T-helper 17 cell (primary cell): Measurements from ENCODE around the gene PGP. TPM values are rescaled to one million over a fixed set of nuclear protein-coding genes. Genes with fewer than 3 reads are reported as not detected.

Source experiments
- ATAC-seq: fragments of 150-1000 bp; cut with Tn5 transposase; 2 replicates; pipeline ENCODE4 v1.10.0; 2021; ENCODE audit warnings: mild to moderate bottlenecking, moderate library complexity
- DNase-seq, 3 donors: peaks; one replicate each; pipeline versions ENCODE4 v3.0.0 to v3.0.0-alpha.2; 2020 to 2021
- H3K9me3 ChIP-seq: one replicate; pipeline ENCODE4 v1.7.0; 2013; ENCODE audit warnings: low read length, mild to moderate bottlenecking; ENCODE audit not compliant: control insufficient read depth, poor library complexity, severe bottlenecking
- H3K27ac Mint-ChIP-seq: one replicate; pipeline ENCODE4 v1.8.0; 2022; ENCODE audit warnings: mild to moderate bottlenecking, moderate library complexity, mixed read lengths
- H3K27me3 Mint-ChIP-seq: one replicate; pipeline ENCODE4 v1.8.0; 2022; ENCODE audit warnings: mixed read lengths
- H3K36me3 Mint-ChIP-seq: one replicate; pipeline ENCODE4 v1.8.0; 2022; ENCODE audit warnings: low read depth, mixed read lengths
- H3K4me1 Mint-ChIP-seq: one replicate; pipeline ENCODE4 v1.8.0; 2022; ENCODE audit warnings: mild to moderate bottlenecking, mixed read lengths
- H3K4me3 Mint-ChIP-seq: one replicate; pipeline ENCODE4 v1.8.0; 2022; ENCODE audit warnings: mild to moderate bottlenecking, moderate library complexity, mixed read lengths
- total RNA-seq, 4 donors: library from RNA in 2 of 4; stranded (reverse) in 2 of 4; gene quantifications; one replicate each; pipeline ENCODE4 v1.2.3 and lab custom pipeline; 2022 to 2026

Gene PGP
- total RNA-seq, 2 donors from 2014 or later: 7.8 to 9.2 TPM

GRCh38 chr16:2184962-2185361 lies 29.7 kb downstream of the PGP start:
- no peak overlapping the region for H3K4me3 Mint-ChIP-seq
- H3K36me3 Mint-ChIP-seq: no peaks in the 10 kb centered on the region
- peaks cover 5% of the 10 kb centered on the region for H3K4me1 Mint-ChIP-seq
- no peaks in the 10 kb centered on the region for H3K9me3 ChIP-seq
- no peaks in the 10 kb centered on the region for H3K27me3 Mint-ChIP-seq
- H3K27ac Mint-ChIP-seq: no peak overlapping the region
- DNase-seq (no peak), ATAC-seq (no peak)

DNA sequence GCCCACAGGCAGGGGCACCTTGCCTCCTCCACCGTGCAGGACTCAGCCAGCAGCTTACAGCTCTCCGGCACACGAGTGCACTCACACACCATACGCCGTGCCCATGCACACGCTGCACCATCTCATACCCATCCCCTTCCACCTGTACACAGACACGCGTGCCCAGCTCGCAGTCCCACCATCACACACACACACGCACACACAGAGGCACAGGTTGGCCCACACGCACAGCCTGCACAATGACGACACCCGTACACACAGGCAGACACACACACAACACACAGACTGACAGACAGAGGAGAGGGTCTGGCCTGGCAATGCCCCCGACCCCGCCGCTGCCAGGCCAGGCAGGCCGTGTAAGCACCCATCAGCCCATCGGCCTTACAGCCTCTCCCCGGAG lies 30.3 kb downstream of the PGP start:
- H3K9me3 ChIP-seq: no peaks in the 10 kb centered on the region
- H3K27me3 Mint-ChIP-seq: no peaks in the 10 kb centered on the region
- no peak overlapping the region for H3K27ac Mint-ChIP-seq
- no peak overlapping the region for H3K4me3 Mint-ChIP-seq
- DNase-seq (no peak), ATAC-seq (no peak)
- H3K36me3 Mint-ChIP-seq: no peaks in the 10 kb centered on the region
- peaks cover 5% of the 10 kb centered on the region for H3K4me1 Mint-ChIP-seq

- Mint-ChIP-seq H3K36me3 (no peaks in the 10 kb centered on the region), H3K4me1 (peaks cover 5% of the 10 kb centered on the region), H3K27ac (no peak overlapping the region), H3K4me3 (no peak overlapping the region), H3K27me3 (no peaks in the 10 kb centered on the region)
- ATAC-seq (no peak), DNase-seq (no peak)
- no peaks in the 10 kb centered on the region for H3K9me3 ChIP-seq
Observed at GRCh38 chr16:2183671-2184070, 31.0 kb downstream of the PGP start.

DNA sequence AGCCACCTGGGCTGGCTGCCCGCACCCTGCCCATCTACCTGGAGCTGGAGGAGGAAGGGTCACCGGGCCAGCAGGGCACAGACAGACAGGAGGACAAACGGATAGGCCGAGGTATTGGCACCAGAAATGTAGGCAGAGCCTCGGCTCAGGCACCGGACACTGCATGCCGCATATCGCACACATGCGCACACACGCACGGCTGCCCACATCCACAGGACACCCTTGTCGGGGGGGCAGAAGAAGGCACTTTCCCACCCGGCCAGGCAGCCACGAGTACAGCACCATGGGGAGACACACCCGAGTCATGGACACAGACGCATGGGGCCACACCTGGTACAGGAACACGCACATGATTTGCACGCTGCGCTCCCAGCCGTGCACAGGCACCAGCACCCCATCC lies 32.7 kb downstream of the PGP start:
- ATAC-seq: no peak
- no peak overlapping the region for H3K4me3 Mint-ChIP-seq
- peaks cover 5% of the 10 kb centered on the region for H3K4me1 Mint-ChIP-seq

DNA sequence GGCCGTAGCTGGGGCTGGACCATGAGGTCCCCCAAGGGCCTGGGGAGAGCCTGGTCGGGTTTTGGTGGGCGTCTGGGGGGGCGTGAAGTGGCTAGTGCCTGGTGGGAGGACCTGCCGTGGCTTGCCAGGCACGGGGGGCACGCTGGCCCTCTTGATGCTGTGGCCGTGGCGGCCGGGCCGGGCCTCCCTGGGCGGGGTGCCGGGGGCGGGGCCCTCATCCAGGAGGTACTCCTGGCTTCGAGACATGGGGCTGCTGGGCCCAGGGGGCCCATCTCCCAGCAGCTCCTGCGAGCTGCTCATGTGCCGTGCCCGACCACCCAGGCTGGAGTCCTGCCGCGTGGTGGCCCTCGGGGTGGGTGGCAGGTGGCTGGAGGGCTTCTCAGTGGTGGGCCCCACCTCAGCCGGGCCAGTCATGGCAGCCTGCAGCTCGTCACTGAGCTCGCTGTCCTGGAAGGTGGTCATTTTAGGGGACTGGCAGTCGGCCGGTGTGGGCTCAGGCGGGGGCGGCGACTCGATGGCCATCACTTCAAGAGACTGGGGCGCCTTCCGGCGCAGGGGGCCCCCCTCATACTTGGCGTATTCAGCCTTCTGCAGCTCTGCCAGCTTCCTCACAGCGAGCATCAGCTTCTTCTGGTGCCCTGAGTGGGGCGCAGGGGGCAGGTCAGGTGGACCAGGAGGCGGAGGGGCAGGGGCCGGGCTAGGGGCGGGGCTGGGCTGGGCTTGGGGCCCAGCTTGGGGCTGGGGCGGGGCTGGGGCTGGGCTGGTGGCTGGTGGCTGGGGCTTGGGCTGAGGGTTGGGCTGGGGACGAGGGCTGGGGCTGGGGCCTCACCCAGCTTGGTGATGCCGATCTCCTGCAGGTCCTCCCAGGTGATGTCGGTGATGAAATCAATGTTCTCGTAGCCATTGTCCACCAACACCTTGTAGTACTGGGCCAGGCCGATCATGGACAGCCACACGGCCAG lies 33.4 kb downstream of the PGP start:
- Mint-ChIP-seq H3K4me3 (no peak overlapping the region), H3K36me3 (no peaks in the 10 kb centered on the region), H3K27me3 (no peaks in the 10 kb centered on the region), H3K27ac (no peak overlapping the region), H3K4me1 (peaks cover 5% of the 10 kb centered on the region)
- H3K9me3 ChIP-seq: no peaks in the 10 kb centered on the region
- DNase-seq (no peak), ATAC-seq (no peak)

More for the DNA sequence above, 32.7 kb downstream of the PGP start:
- Mint-ChIP-seq H3K27me3 (no peaks in the 10 kb centered on the region), H3K36me3 (no peaks in the 10 kb centered on the region), H3K27ac (no peak overlapping the region)
- DNase-seq: no peak
- H3K9me3 ChIP-seq: no peaks in the 10 kb centered on the region

DNA sequence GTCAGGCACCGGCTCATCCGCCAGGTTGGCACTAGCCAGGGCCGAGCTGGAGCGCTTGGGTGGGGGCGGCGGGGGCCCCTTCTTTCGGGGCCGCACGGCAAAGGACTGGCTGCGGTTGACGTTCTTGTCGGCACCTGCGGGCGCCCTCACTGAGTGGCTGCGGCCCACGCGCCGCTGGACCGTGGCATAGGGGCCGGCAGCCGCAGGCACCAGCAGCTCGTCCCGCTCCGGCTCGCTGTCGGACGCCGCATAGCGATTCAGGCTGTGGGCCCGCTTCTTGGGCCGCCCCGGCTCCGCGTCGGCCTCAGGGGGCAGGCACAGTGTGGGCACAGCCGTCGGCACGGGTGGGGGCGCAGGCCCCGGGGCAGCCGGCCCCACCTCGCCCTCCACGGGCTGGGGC lies 34.2 kb downstream of the PGP start:
- no peak for ATAC-seq
- Mint-ChIP-seq H3K36me3 (no peaks in the 10 kb centered on the region), H3K4me1 (peaks cover 5% of the 10 kb centered on the region), H3K27ac (no peak overlapping the region), H3K27me3 (no peaks in the 10 kb centered on the region), H3K4me3 (no peak overlapping the region)
- DNase-seq: no peak
- no peaks in the 10 kb centered on the region for H3K9me3 ChIP-seq

- H3K36me3 Mint-ChIP-seq: no peaks in the 10 kb centered on the region
- ATAC-seq (no peak), DNase-seq (no peak)
- no peaks in the 10 kb centered on the region for H3K27me3 Mint-ChIP-seq
- H3K4me3 Mint-ChIP-seq: peak overlapping the region; percentile 36
- H3K9me3 ChIP-seq: no peaks in the 10 kb centered on the region
- peaks cover 5% of the 10 kb centered on the region for H3K4me1 Mint-ChIP-seq
- H3K27ac Mint-ChIP-seq: no peak overlapping the region
Observed at GRCh38 chr16:2179576-2179975, 35.1 kb downstream of the PGP start.

DNA sequence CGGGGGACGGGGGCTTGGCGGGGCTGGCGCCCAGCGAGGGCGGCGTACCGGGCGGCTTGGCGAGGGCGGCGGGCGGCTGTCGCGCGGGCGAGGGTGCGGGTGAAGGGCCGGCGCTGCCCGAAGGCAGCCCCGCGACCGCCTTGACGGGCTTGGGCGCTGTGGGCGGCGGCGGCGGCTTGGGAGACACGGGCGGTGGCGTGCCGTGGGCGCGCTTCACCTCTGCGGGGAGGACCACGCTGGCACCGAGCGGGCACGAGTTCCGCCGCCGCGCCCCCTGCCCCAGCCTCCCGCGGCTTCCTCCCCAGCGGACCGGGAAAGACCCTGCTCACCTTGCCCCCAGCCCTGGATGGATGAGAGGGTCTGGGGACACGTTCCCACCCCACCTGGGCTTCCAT lies 35.5 kb downstream of the PGP start:
- ATAC-seq (no peak), DNase-seq (no peak)
- no peak overlapping the region for H3K27ac Mint-ChIP-seq
- no peaks in the 10 kb centered on the region for H3K27me3 Mint-ChIP-seq
- H3K36me3 Mint-ChIP-seq: no peaks in the 10 kb centered on the region
- H3K4me1 Mint-ChIP-seq: peaks cover 3% of the 10 kb centered on the region
- H3K4me3 Mint-ChIP-seq: peak overlapping the region; percentile 36
- H3K9me3 ChIP-seq: no peaks in the 10 kb centered on the region

DNA sequence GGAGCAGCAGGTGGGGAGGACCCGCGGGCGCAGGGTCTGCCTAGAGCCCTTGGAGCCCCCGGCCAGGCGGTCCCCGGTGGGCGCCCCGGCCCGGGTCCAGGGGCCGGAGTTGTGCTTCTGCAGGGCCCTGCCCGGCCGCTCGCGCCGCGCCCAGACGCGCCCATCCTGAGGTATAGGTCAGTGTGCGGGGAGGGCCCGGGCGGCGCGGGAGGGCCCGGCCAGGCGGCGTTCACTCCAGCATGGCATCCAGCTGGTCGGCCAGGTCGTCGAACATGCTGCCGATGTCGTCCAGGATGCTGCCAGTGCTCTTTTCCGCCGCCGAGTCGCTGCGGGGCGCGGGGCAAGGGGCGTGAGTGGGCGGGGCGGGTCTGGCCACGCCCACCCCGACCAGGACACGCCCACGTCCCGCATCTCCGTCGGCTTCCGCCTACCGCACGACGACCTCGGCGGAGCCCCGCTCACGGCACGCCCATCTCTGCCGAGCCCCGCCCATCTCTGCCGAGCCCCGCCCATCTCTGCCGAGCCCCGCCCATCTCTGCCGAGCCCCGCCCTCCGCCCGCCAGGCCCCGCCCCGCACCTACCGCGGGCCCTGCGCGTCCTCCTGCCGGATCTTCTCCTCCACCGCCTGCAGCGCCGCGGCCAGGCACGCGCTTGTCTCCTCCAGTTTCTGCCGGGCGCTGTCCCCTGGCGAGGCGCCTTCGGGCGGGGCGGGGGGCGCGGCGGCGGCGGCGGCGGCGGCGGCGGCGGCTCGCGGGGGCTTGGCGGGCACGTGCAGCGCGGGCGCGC lies 36.1 kb downstream of the PGP start:
- DNase-seq (peak; percentile 37 to 47 (median 38)), ATAC-seq (peak; percentile 87)
- Mint-ChIP-seq H3K27ac (no peak overlapping the region), H3K36me3 (no peaks in the 10 kb centered on the region), H3K27me3 (no peaks in the 10 kb centered on the region), H3K4me3 (no peak overlapping the region), H3K4me1 (peaks cover 3% of the 10 kb centered on the region)
- H3K9me3 ChIP-seq: no peaks in the 10 kb centered on the region

DNA sequence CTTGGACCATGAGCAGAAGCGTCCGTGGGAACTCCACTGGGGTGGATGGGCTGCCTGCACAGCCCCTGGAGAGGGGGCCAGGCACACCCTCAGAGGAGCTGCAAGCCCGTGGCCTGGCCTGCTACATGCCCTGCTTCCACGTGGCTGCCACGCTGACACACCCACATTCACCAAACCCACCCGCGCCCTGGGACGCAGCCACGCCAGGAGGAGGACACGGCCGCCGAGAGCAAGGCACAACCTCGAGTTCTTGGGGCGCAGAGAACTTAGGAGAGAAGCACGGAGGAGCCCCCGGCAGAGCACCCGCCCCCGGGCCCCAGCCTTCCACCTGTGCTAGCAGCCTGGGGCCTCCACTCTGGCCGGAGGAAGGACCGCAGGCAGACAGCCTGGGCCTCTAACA lies 37.1 kb downstream of the PGP start:
- Mint-ChIP-seq H3K4me1 (peaks cover 3% of the 10 kb centered on the region), H3K27me3 (no peaks in the 10 kb centered on the region), H3K36me3 (no peaks in the 10 kb centered on the region), H3K27ac (no peak overlapping the region), H3K4me3 (no peak overlapping the region)
- no peak for ATAC-seq
- no peak for DNase-seq
- no peaks in the 10 kb centered on the region for H3K9me3 ChIP-seq

DNA sequence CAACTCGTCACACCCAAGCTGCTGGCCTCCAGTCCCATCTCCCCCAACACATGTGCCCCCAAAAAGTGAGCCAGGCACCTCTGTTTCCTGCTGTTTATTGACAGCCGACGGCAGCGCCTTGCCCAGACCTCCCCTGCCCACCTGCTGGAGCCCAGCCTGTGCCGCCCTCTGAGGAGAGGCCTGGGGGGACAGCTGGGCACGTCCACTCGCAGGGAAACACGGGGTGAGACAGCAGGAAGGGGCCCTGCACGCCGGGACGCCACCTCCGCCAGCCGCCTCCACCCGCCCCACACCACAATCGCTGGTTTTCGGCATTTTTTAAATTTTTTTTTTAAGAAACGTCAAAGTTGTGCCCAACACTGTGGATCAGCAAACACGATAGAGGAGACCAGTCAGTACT lies 37.5 kb downstream of the PGP start:
- no peak overlapping the region for H3K27ac Mint-ChIP-seq
- no peaks in the 10 kb centered on the region for H3K36me3 Mint-ChIP-seq
- DNase-seq (no peak), ATAC-seq (no peak)
- H3K4me1 Mint-ChIP-seq: no peaks in the 10 kb centered on the region
- H3K27me3 Mint-ChIP-seq: no peaks in the 10 kb centered on the region
- no peak overlapping the region for H3K4me3 Mint-ChIP-seq
- no peaks in the 10 kb centered on the region for H3K9me3 ChIP-seq

GRCh38 chr16:2176047-2176446 lies 38.6 kb downstream of the PGP start:
- DNase-seq: no peak
- no peak for ATAC-seq
- Mint-ChIP-seq H3K4me3 (no peak overlapping the region), H3K27ac (peak overlapping the region; percentile 49), H3K36me3 (no peaks in the 10 kb centered on the region), H3K4me1 (no peaks in the 10 kb centered on the region), H3K27me3 (no peaks in the 10 kb centered on the region)
- H3K9me3 ChIP-seq: no peaks in the 10 kb centered on the region

DNA sequence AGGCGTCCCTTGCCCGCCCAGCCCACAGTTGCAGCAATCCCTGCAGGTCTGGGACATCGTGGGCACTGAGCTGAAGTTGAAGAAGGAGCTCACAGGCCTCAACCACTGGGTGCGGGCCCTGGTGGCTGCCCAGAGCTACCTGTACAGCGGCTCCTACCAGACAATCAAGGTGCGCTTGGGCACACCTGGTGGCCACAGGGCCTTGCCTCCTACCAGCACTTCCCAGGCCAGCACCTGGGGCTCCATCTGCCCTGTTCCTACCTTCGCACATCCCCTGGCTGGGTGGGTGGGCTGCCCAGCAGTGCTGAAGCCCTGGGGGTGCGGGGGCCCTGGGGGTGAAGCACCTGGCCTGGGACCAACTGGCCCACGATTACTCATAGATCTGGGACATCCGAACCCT lies 39.2 kb downstream of the PGP start:
- no peaks in the 10 kb centered on the region for H3K9me3 ChIP-seq

More for the DNA sequence above, 39.2 kb downstream of the PGP start:
- no peak overlapping the region for H3K4me3 Mint-ChIP-seq
- no peaks in the 10 kb centered on the region for H3K4me1 Mint-ChIP-seq
- DNase-seq (no peak), ATAC-seq (no peak)
- H3K27me3 Mint-ChIP-seq: no peaks in the 10 kb centered on the region
- H3K36me3 Mint-ChIP-seq: no peaks in the 10 kb centered on the region
- peak overlapping the region; percentile 49 for H3K27ac Mint-ChIP-seq
